GM18508 (cell line): Measurements from ENCODE around the gene SERGEF.
"Not testable (repeated sequence)": the region's sequence is repeated elsewhere in the genome, so short reads cannot be mapped to it uniquely, and the experiment has no call there.

Source experiments
- ATAC-seq: cut with Tn5 transposase; IDR thresholded peaks from one replicate; pipeline ENCODE4 v1.9.1; 2021; ENCODE audit warnings: moderate number of reproducible peaks; ENCODE audit not compliant: insufficient read depth, unreplicated experiment

Gene SERGEF

GRCh38 chr11:17868398-17868797, 144.4 kb downstream of the SERGEF start:
- not testable (repeated sequence) for ATAC-seq

DNA sequence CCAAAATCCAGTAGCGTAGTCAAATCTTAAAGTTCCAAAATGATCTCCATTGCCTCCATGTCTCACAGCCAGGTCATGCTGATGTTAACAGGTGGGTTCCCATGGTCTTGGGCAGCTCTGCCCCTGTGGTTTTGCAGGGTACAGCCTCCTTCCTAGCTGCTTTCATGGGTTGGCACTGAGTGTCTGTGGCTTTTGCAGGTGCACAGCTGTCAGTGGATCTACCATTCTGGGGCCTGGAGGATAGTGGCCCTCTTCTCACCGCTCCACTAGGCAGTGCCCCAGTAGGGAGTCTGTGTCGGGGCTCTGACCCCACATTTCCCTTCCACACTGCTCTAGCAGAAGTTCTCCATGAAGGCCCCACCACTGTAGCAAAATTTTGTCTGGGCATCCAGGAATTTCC, 145.5 kb downstream of the SERGEF start:
- ATAC-seq, result no peak

DNA sequence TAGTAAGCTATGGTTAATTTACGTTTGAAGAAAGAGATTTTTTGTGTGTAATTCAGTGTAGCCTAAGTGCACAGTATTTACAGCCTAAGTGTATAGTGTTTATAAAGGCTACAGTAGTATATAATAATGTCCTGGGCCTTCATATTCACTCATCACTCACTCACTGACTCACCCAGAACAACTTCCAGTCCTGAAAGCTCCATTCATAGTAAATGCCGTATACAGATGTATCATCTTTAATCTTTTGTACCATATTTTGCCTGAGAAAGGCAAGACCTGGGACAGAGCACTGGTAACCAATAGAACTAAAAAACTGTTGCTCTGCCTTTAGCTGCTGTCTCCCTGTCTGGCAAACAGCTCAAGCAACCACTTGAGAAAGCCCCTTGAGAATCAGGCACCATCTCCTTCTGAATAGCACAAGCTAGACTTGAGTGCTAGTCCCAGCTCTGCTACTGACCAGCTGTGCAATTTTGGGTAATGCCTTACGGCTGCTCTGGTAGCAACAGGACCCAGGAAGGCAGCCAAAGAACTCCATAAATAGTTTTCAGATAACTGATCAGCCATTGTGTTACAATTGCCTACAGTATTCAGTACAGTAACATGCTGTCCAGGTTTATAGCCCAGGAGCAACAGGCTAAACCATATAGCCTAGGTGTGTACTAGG, 146.9 kb downstream of the SERGEF start:
- ATAC-seq, result no peak

GRCh38 chr11:17864478-17864941, 148.3 kb downstream of the SERGEF start:
- no peak for ATAC-seq

GRCh38 chr11:17861036-17861755, 151.7 kb downstream of the SERGEF start:
- no peak for ATAC-seq

DNA sequence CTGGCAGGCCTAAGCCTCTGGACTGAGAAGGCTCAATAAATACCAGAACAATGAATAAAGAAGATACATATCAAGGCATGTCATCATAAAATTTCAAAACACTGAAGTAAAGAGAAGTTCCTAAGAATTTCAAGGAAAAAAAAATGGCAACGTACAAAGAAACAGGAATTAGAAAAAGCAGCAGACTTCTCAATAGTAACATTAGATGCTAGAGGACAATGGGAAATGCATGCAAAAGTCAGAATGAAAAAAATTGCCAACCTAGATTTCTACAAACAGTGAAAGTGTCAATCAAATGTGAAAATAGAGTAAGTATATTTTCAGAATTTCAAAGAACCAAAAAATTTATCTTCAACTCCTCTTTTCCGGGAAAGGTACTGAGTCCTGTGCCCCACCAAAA, 153.3 kb downstream of the SERGEF start:
- ATAC-seq, result no peak

DNA sequence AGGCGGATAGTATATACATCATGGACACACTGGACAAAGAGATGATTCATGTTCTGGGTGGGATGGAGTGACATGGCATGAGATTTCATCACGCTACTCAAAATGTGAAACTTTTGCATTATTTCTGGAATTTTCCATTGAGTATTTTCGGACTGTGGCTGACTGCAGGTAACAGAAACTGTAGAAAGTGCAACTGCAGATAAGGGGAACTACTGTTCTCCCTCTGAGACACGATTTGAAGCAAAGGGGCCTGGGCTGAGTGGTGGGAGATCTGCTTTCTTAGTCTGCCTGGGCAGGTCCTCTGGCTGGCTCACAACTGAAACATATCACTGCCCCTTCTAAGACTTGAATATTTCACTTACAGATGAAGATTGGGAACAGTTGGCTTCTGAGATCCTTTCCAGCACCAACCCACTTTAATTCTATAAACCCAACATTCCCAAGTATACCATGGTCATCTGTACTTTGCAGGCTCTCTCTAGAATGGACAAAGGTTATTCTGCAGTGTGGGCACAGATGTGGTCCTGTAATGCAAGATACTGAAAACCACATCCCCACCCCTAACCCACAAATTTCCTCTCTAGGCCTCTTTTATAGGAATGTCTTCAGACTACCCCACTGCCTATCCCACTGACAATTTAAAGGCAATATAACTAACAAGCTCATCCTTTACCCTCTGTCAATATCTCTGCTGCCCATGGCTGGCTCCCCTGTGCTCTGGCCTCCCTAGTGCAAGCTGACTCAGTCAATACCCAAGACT, 157.1 kb downstream of the SERGEF start:
- ATAC-seq, result no peak

GRCh38 chr11:17853280-17853679, 159.6 kb downstream of the SERGEF start:
- no peak for ATAC-seq

DNA sequence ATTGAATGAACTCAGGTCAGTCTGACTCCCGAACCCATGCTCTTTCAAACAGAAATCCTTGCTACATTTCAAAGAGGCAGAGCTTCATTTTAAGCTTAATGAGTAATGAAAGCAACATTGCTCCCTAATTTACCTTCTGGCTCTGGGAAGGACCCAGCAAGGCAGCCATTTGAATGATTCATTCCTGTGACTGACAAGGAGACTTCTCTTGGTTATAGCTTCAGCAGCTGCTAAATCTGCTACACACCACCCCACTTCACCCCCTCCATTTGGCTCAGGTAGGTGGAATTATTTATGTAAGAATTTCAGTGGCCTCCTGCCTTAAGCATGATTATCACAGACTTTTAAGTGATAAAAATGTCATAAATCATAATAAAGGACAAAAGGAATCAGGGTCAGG, 160.6 kb downstream of the SERGEF start:
- ATAC-seq, result no peak

GRCh38 chr11:17851697-17852096, 161.2 kb downstream of the SERGEF start:
- ATAC-seq, result no peak

GRCh38 chr11:17850336-17850735, 162.5 kb downstream of the SERGEF start:
- ATAC-seq, result no peak

DNA sequence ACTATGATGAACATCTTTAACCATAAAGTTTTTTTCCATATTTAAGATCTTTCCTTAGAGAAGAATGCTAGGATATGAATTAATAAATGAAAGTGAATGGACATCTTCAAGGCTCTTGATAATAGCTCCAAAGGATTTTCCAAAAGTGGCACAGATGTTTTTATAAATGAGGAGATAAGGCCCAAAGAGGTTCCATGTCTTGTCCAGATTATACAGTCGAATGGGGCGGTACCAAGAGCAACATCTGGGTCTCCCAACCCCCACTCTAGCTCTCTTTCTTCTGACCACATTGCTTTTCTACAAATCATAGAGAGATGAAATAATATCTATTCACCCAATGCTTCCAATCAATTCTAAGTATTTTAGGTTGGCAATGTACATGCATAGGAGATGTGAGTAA, 164.1 kb downstream of the SERGEF start:
- no peak for ATAC-seq

DNA sequence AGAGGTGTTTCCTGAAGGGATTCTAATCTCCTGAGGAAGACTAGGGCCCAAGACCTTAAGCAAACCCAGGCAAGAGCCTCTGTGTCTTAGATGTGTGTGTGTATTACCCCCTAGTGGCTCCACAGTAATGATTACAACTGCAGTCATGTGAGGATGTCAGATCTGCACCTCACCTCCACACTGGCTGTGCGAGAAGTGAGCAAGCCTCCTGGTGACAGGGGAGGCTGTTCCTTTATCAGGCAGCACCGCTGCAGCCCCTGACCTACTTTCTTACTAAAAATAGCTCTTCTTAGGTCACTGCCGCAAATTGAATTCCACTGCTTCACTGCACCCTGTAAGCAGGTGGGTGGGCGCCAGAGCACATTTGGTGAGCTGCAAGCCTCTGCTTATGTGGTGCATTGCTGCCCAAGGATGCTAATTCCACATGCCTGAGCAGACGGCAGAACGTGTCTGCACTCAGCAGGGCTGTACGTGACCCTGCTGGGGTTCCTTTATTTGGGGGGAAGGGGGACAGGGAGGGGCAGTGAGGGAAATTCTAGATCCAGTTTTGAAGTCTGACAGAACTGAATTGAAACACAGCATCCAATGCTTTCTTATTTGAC, 165.9 kb downstream of the SERGEF start:
- ATAC-seq, result no peak

GRCh38 chr11:17845431-17845881, 167.4 kb downstream of the SERGEF start:
- no peak for ATAC-seq

GRCh38 chr11:17840101-17840548, 172.7 kb downstream of the SERGEF start:
- no peak for ATAC-seq

GRCh38 chr11:17839450-17839849, 173.4 kb downstream of the SERGEF start:
- no peak for ATAC-seq

- no peak for ATAC-seq
Measured at GRCh38 chr11:17838102-17838501, 174.7 kb downstream of the SERGEF start.

DNA sequence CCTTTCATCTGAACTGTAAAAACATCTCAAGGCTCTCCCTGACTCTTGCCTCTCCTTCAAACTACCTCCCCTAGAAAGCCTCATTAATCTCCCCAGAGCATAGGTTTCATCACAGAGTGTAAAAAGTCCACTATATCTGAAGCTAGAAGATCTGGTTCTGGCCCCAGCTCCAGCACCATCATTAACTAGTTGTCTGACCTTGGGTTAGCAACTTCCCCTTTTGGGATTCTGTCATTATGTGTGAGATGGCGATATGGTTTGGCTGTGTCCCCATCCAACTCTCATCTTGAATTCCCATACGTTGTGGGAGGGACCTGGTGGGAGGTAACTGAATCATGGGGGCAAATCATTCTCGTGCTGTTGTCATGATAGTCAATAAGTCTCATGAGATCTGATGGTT, 181.0 kb downstream of the SERGEF start:
- ATAC-seq, result no peak

DNA sequence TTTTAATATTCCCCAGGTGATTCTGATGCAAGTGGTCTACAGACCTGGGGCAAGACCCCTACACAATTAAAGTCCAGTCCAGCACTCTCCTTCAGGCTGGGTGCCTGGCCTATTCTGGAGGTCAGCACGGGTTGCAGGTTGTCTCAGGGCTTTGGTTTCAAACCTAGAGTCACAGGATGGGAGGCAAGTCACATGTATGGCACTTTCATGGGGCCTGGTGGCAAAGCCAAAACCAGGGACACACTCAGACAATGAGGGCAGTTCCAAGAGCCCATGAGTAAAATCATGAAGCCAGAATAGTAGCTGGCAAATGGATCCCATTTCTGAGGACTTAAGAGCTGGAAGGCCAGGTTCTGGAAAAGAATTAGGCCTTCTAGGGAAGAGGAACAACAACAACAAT, 181.6 kb downstream of the SERGEF start:
- no peak for ATAC-seq

DNA sequence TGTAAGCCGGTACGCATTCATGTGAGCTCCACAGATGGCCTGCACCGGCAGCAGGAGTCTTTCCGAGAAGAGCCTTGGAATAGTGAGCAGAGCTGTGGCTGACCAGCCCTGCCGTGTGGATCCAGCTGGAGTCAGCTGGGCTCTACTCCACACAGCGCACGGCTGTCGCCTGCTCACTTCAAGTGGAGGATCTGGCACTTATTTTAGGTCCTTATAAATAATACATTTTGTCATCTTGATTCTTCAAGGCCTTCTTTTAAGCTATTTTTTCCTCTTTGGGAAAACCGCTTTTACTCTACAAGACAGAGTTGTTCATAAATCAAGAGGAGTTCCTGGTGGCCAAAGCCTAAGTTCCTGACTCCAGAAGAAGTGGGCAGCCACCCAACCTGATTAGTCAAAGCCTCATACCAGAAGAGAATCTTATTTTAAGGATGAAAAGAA, 184.5 kb downstream of the SERGEF start:
- no peak for ATAC-seq

DNA sequence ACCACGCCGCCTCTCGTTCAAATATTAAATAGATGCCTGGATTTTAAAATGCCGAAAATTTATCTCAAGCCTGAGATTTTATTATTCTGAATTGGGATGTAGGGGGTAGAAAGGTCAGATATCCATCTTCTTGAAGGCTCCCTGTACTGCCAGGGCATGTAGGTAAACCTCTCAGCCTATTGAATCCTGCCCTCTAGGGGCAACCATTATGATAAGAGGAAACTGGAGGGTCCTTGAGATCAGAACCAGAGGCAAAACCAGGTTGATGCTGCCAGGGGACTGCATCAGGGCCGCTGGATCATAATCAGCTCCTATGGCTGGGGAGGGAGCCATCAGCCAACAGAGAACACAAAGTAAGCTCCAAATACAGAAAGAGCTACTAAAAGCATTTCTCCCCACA, 185.8 kb downstream of the SERGEF start:
- no peak for ATAC-seq
